H1 (cell line): ENCODE data around the gene MYPN. TPM values are rescaled to one million over a fixed set of nuclear protein-coding genes. Genes with fewer than 3 reads are reported as not detected.

ENCODE experiments used
- CTCF ChIA-PET: fragments of 300-600 bp; sonication (Branson Sonifier 250); formaldehyde crosslinking; loops from one replicate; lab custom pipeline; 2021; ENCODE audit not compliant: partially characterized antibody; lab: Charles Lee
- POLR2A ChIA-PET: fragments of 300-600 bp; sonication (Branson Sonifier 250); formaldehyde crosslinking; loops from one replicate; lab custom pipeline; 2021; ENCODE audit warnings: inconsistent platforms; ENCODE audit not compliant: partially characterized antibody; lab: Charles Lee
- DNase-seq, 2 experiments: peaks; one replicate each; pipeline versions ENCODE4 v3.0.0 to v3.0.0-alpha.2; 2010 to 2022; ENCODE audit warnings: low spot score in 2 of 2, low read depth in 1 of 2, mixed read lengths in 1 of 2
- FAIRE-seq: peaks from 2 replicates; lab custom pipeline; 2011; peaks lifted over from hg19 to GRCh38; lab: Jason Lieb, UNC
- H2AFZ ChIP-seq: 2 replicates; pipeline ENCODE4 v1.8.1; 2012; ENCODE audit warnings: low read length, inconsistent platforms
- H2AK5ac ChIP-seq: 2 replicates; pipeline ENCODE4 v1.6.1; 2013; ENCODE audit warnings: low read depth, low read length
- H2BK120ac ChIP-seq: replicated peaks from 2 replicates; pipeline ENCODE3; 2013; ENCODE audit warnings: low read depth, low read length, inconsistent platforms
- H2BK12ac ChIP-seq: 2 replicates; pipeline ENCODE4 v1.6.1; 2013; ENCODE audit warnings: low read depth, low read length
- H2BK15ac ChIP-seq: 2 replicates; pipeline ENCODE4 v1.6.1; 2013; ENCODE audit warnings: low read length
- H2BK20ac ChIP-seq: 2 replicates; pipeline ENCODE4 v1.6.1; 2013; ENCODE audit warnings: low read length
- H2BK5ac ChIP-seq: 2 replicates; pipeline ENCODE4 v1.6.1; 2013; ENCODE audit warnings: low read depth, low read length
- H3K14ac ChIP-seq: 2 replicates; pipeline ENCODE4 v1.6.1; 2013; ENCODE audit warnings: inconsistent platforms; ENCODE audit not compliant: insufficient read length
- H3K18ac ChIP-seq: 2 replicates; pipeline ENCODE4 v1.6.1; 2013; ENCODE audit warnings: low read length; ENCODE audit errors: extremely low read depth
- H3K23ac ChIP-seq: 2 replicates; pipeline ENCODE4 v1.6.1; 2013; ENCODE audit warnings: inconsistent platforms; ENCODE audit not compliant: insufficient read length
- H3K23me2 ChIP-seq: 2 replicates; pipeline ENCODE4 v1.6.1; 2013; ENCODE audit warnings: low read depth, low read length
- H3K27ac ChIP-seq: 2 replicates; pipeline ENCODE4 v1.6.1; 2011; ENCODE audit warnings: low read depth, low read length, inconsistent platforms
- H3K27me3 ChIP-seq, 4 experiments: replicated peaks in 1 of 4; 1 replicate in 1 of 4; 2 replicates in 3 of 4; pipeline versions ENCODE4 v1.6.1 to v1.8.1; 2011 to 2013; ENCODE audit warnings: low read length in 3 of 4, mild to moderate bottlenecking in 3 of 4, inconsistent platforms in 2 of 4, mixed read lengths in 2 of 4, moderate library complexity in 1 of 4; ENCODE audit not compliant: control insufficient read depth in 3 of 4, insufficient read depth in 3 of 4; ENCODE audit errors: extremely low read depth in 1 of 4
- H3K36me3 ChIP-seq, 4 experiments: 2 replicates each; pipeline versions ENCODE4 v1.6.1 to v1.8.1; 2011 to 2013; ENCODE audit warnings: mild to moderate bottlenecking in 4 of 4, low read length in 3 of 4, moderate library complexity in 2 of 4, control low read depth in 1 of 4, inconsistent platforms in 1 of 4; ENCODE audit not compliant: insufficient read depth in 4 of 4, control insufficient read depth in 2 of 4
- H3K4ac ChIP-seq: replicated peaks from 2 replicates; pipeline ENCODE3; 2013; ENCODE audit warnings: low read length, low read depth, mixed read lengths, inconsistent platforms; ENCODE audit not compliant: insufficient read length
- H3K4me1 ChIP-seq, 4 experiments: replicated peaks in 1 of 4; 1 replicate in 1 of 4; 2 replicates in 3 of 4; pipeline versions ENCODE4 v1.6.1 to v1.8.1; 2011 to 2013; ENCODE audit warnings: low read length in 3 of 4, inconsistent platforms in 2 of 4, mixed read lengths in 1 of 4; ENCODE audit not compliant: insufficient read depth in 4 of 4, control insufficient read depth in 3 of 4
- H3K4me2 ChIP-seq, 2 experiments: 2 replicates each; pipeline versions ENCODE4 v1.6.1 to v1.8.1; 2011 to 2013; ENCODE audit warnings: low read depth in 2 of 2, low read length in 2 of 2, control low read depth in 1 of 2, inconsistent platforms in 1 of 2, mild to moderate bottlenecking in 1 of 2; ENCODE audit not compliant: insufficient read depth in 1 of 2
- H3K4me3 ChIP-seq, 4 experiments: fragments of 200-600, 300-600 bp in 1 of 4; sonication (generic), shearing (Covaris generic), sonication (Bioruptor Twin) in 1 of 4; 2 replicates each; pipeline versions ENCODE4 v1.5.1 to v1.8.1; 2011 to 2016; ENCODE audit warnings: low read length in 4 of 4, low read depth in 3 of 4, control low read depth in 2 of 4, inconsistent platforms in 2 of 4, mild to moderate bottlenecking in 2 of 4, mixed read lengths in 1 of 4, moderate library complexity in 1 of 4; ENCODE audit not compliant: insufficient read depth in 2 of 4; ENCODE audit errors: extremely low read depth in 1 of 4
- H3K56ac ChIP-seq: replicated peaks from 2 replicates; pipeline ENCODE3; 2013; ENCODE audit warnings: low read depth, mild to moderate bottlenecking, mixed read lengths, low read length, inconsistent platforms; ENCODE audit not compliant: insufficient read length
- H3K79me1 ChIP-seq: 2 replicates; pipeline ENCODE4 v1.6.1; 2013; ENCODE audit warnings: low read depth, low read length, control low read depth
- H3K79me2 ChIP-seq, 2 experiments: 2 replicates each; pipeline versions ENCODE4 v1.6.1 to v1.8.1; 2012 to 2013; ENCODE audit warnings: low read length in 2 of 2, mild to moderate bottlenecking in 2 of 2, inconsistent platforms in 1 of 2; ENCODE audit not compliant: insufficient read depth in 2 of 2, control insufficient read depth in 1 of 2
- H3K9ac ChIP-seq, 4 experiments: replicated peaks in 1 of 4; 1 replicate in 1 of 4; 2 replicates in 3 of 4; pipeline versions ENCODE4 v1.6.1 to v1.8.1; 2011 to 2013; ENCODE audit warnings: low read depth in 3 of 4, low read length in 3 of 4, control low read depth in 2 of 4, mild to moderate bottlenecking in 2 of 4, moderate library complexity in 2 of 4, inconsistent platforms in 1 of 4; ENCODE audit errors: extremely low read depth in 1 of 4
- H3K9me3 ChIP-seq, 2 experiments: 2 replicates each; pipeline versions ENCODE4 v1.6.1 to v1.8.1; 2012 to 2013; ENCODE audit warnings: mild to moderate bottlenecking in 2 of 2, moderate library complexity in 2 of 2, control low read depth in 1 of 2, inconsistent platforms in 1 of 2, low read depth in 1 of 2, low read length in 1 of 2, mixed read lengths in 1 of 2; ENCODE audit not compliant: insufficient read depth in 2 of 2
- H4K20me1 ChIP-seq, 2 experiments: replicated peaks in 1 of 2; 2 replicates each; pipeline versions ENCODE3 to v1.8.1; 2011 to 2013; ENCODE audit warnings: inconsistent platforms in 2 of 2, low read length in 2 of 2, mild to moderate bottlenecking in 1 of 2; ENCODE audit not compliant: insufficient read depth in 2 of 2, control insufficient read depth in 1 of 2
- H4K5ac ChIP-seq: 2 replicates; pipeline ENCODE4 v1.6.1; 2013; ENCODE audit warnings: low read length, low read depth, mixed read lengths, inconsistent platforms; ENCODE audit not compliant: insufficient read length
- H4K8ac ChIP-seq: 2 replicates; pipeline ENCODE4 v1.8.0; 2013; ENCODE audit warnings: mild to moderate bottlenecking, moderate library complexity, low read length, inconsistent platforms; ENCODE audit not compliant: insufficient read depth; ENCODE audit errors: extremely low read depth
- H4K91ac ChIP-seq: replicated peaks from 2 replicates; pipeline ENCODE3; 2013; ENCODE audit warnings: low read length, mixed read lengths, inconsistent platforms; ENCODE audit not compliant: insufficient read length
- TCF12 ChIP-seq: IDR thresholded peaks from 2 replicates; pipeline ENCODE4 v1.6.1; 2011; ENCODE audit warnings: low read depth, mild to moderate bottlenecking, low read length
- WGBS, 2 experiments: shearing (Covaris generic) in 1 of 2; methylation state at CpG; one replicate each; pipeline versions ENCODE4 v1.1.6 to v1.1.7; 2013 to 2015; ENCODE audit warnings: low lambda C conversion rate in 2 of 2, mixed read lengths in 2 of 2, inconsistent platforms in 1 of 2, low coverage in 1 of 2, missing lambda C conversion rate in 1 of 2; ENCODE audit not compliant: insufficient replicate concordance in 2 of 2, insufficient coverage in 1 of 2, insufficient read length in 1 of 2; ENCODE audit errors: extremely low coverage in 1 of 2, missing lambda C conversion rate in 1 of 2; 5-methylcytosine and 5-hydroxymethylcytosine counted together
- polyA plus RNA-seq, 7 experiments: library from polyadenylated mRNA; depleted of rRNA in 3 of 7; stranded (reverse) in 5 of 7; unstranded in 2 of 7; fragments of >200 nt in 5 of 7; fragments of 200-250 nt in 2 of 7; gene quantifications; 1 replicate in 5 of 7; 2 replicates in 1 of 7; 4 replicates in 1 of 7; pipeline versions ENCODE4 v1.2.1 to v1.2.3, GENCODE V29; 2011 to 2013; ENCODE audit warnings: missing spikeins in 2 of 7, mixed read lengths in 2 of 7
- total RNA-seq: library from RNA; stranded (reverse); fragmentation: NEBNext Ultra II Directional; extraction: Animal tissue kit (Norgen Biotek cat#: 25700); gene quantifications from 2 replicates; pipeline ENCODE4 v1.2.1, GENCODE V29; 2021
- TF ChIP-seq, protein P1 (sequence below): IDR thresholded peaks from 2 replicates; pipeline ENCODE4 v1.6.1; 2012; ENCODE audit warnings: inconsistent platforms

Gene MYPN
- total and polyA plus RNA-seq, 2 of the 8 experiments (the other 6 are each of a cell fraction or from before 2014, with no cell fraction given), result not detected

DNA sequence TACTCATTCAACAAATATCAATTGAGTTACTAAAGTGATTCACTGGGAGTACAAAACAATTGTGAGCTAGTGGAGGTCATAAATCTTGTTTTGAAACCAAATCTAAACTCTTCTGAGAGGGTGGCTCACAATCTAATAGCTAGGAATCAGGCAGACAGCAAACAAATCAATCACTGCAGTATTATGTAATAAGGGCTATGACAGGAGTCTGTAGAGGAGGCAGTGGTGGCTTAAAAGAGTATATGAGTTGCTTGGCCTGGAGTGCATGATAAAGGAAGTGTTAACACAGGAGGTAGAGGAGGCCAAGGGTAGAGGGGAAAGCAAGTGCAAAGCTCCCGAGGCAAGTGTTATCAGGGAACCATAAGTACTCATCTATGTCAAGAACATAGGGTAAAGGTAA is 16.5 kb downstream of the MYPN start:
- no peaks in the 10 kb centered on the region for H3K79me2 ChIP-seq
- no peak overlapping the region for H2BK20ac ChIP-seq
- no peak overlapping the region for H2BK15ac ChIP-seq
- no peak overlapping the region for H3K4me3 ChIP-seq
- H3K18ac ChIP-seq, result no peak overlapping the region
- H4K5ac ChIP-seq, result no peak overlapping the region
- no peak overlapping the region for H2BK5ac ChIP-seq
- no peak overlapping the region for H3K27ac ChIP-seq
- no peaks in the 10 kb centered on the region for H3K23me2 ChIP-seq
- H3K14ac ChIP-seq, result no peak overlapping the region
- TF ChIP-seq, protein P1, sequence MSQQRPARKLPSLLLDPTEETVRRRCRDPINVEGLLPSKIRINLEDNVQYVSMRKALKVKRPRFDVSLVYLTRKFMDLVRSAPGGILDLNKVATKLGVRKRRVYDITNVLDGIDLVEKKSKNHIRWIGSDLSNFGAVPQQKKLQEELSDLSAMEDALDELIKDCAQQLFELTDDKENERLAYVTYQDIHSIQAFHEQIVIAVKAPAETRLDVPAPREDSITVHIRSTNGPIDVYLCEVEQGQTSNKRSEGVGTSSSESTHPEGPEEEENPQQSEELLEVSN, result no peak
- no peak for TF ChIP-seq TCF12
- TF ChIP-seq, all 59 proteins: peak for 0
- H4K20me1 ChIP-seq, result no peaks in the 10 kb centered on the region
- H3K23ac ChIP-seq, result no peak overlapping the region
- WGBS, 2 experiments, result 88% methylated on average over 1 of the region's 1 CpG; no CpG with 5 or more reads in 1 of the 2 experiments
- H4K8ac ChIP-seq, result no peak overlapping the region
- no peak overlapping the region for H2AK5ac ChIP-seq
- no peaks in the 10 kb centered on the region for H3K79me1 ChIP-seq
- no peaks in the 10 kb centered on the region; a peak in 1 of 7 replicates for H3K4me1 ChIP-seq
- no peak overlapping the region for H2BK120ac ChIP-seq
- FAIRE-seq (no peak), DNase-seq (no peak)
- H3K4ac ChIP-seq, result no peak overlapping the region
- H3K4me2 ChIP-seq, result no peak overlapping the region
- H3K9me3 ChIP-seq, result no peaks in the 10 kb centered on the region
- no peak overlapping the region for H4K91ac ChIP-seq
- H2BK12ac ChIP-seq, result no peak overlapping the region
- no peaks in the 10 kb centered on the region for H3K27me3 ChIP-seq
- H3K36me3 ChIP-seq, result no peaks in the 10 kb centered on the region
- ChIA-PET CTCF (interaction anchor here (1.2 kb wide), 1 partner anchor 338 kb away, joined by 3 read pairs; no protein-coding TSS in a partner anchor), POLR2A (interaction anchor here (0.6 kb wide), 1 partner anchor 72 kb away, joined by 4 read pairs; no protein-coding TSS in a partner anchor)
- no peak overlapping the region for H3K56ac ChIP-seq
- no peak overlapping the region; a peak in 1 of 7 replicates for H3K9ac ChIP-seq
- no peak overlapping the region for H2AFZ ChIP-seq
